Omental fat pad (tissue), 4 donors: ENCODE results near the gene TRIL. TPM values are rescaled to one million over a fixed set of nuclear protein-coding genes. Genes with fewer than 3 reads are reported as not detected.

Experiments
- ATAC-seq: fragments of 150-250 bp; one replicate; pipeline ENCODE4 v1.9.1; 2016; ENCODE audit warnings: mild to moderate bottlenecking, moderate library complexity; ENCODE audit not compliant: low FRiP score
- DNase-seq: peaks from one replicate; pipeline ENCODE4 v3.0.0-alpha.2; 2019; ENCODE audit warnings: low spot score
- CTCF ChIP-seq, 3 donors: fragments of 450-650 bp; IDR thresholded peaks; one replicate each; pipeline ENCODE4 v1.5.1; 2016 to 2017; ENCODE audit warnings: antibody characterized with exemption in 3 of 3, mild to moderate bottlenecking in 3 of 3, moderate library complexity in 2 of 3
- total RNA-seq, 4 donors: library from RNA; depleted of rRNA; stranded (reverse); fragments of >200 nt; gene quantifications; one replicate each; pipeline ENCODE4 v1.1.0, GENCODE V29; 2016

Gene TRIL
- total RNA-seq, 4 donors from 2014 or later = 0.84 to 15.1 (median 4.7) TPM

DNA sequence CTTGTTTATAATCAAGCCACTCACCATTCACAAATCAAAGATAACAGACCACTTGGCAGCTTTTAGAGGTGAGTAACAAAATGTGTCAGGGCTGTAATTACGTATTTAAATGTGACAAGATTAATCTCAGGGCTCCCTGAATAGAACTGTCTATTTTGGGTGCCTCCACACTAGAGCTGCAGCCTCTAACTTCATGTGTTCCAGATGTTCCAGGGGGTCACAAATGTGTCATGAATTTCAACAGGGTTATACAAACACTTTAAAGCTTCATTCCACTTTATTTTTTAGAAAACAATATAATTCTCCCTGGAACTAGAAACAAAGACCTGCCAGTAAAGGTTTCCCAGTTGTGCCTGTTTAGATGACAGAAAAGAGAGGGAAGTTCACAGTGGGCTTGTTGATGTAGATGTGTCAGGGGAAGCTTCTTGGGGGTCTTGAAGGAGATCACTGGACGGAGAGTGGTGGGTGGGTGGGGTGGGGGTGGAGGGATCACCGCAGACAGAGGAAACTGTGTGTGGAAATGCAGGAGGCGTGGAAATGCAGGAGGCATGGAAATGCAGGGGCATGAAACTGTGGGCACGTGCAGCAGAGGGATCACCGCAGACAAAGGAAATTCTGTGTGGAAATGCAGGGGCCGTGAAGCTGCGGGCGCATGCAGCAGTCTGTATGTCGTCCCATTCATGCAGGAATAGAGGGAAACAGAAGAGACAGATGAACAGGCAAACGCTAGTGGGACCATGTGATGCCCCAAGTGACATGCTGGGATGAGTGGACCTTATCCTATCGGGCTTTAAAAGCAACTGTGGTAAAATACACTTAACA lies 42.0 kb upstream of the TRIL start:
- TF ChIP-seq CTCF (IDR thresholded peaks at IDR 0.05) = no peak
- no peak for DNase-seq
- ATAC-seq = no peak

- DNase-seq (no peak), ATAC-seq (no peak)
- TF ChIP-seq CTCF (IDR thresholded peaks at IDR 0.05) = no peak
Observed at GRCh38 chr7:28999427-28999826, 41.3 kb upstream of the TRIL start.

DNA sequence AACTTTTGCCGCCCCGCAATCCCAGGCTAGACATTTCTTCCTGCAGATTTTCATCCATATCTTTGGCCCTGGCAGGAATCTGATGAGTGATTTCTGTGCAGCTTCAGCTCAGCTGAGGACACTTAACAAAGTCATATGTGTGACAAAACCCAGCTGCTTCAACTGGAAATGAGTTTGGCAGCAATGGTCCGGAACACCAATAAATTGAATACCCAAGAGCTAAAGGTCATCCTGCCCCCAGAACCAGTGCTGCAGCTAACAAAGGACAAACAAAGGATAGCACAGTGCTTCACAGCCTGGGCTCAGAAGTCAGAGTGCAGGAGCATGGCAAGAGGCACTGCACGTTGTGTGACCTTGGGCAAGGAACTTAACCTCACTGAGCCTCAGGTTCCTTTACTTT lies 40.0 kb upstream of the TRIL start:
- ATAC-seq = no peak
- DNase-seq = no peak
- no peak for TF ChIP-seq CTCF (IDR thresholded peaks at IDR 0.05)

- DNase-seq (no peak), ATAC-seq (no peak)
- TF ChIP-seq CTCF (IDR thresholded peaks at IDR 0.05) = no peak
Observed at GRCh38 chr7:28996836-28997235, 38.7 kb upstream of the TRIL start.

DNA sequence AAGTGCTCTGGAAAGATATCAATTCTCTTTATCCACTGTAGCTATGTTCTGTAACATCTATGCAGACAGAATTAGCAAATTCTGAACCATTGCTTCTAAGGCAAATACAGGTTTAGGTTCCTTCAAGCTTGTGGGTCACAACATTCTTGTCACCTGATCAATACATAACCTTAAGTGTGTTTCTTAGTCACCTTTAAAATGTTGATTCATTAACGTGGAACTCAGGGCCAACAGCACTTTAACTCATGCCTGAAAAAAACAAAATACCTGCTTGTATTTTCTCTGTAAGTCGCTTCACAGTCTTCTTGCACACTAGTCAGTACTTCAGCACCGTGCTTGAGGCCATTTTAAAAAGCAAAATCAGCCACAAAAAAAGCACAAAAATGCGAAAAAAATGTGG lies 35.2 kb upstream of the TRIL start:
- no peak for TF ChIP-seq CTCF (IDR thresholded peaks at IDR 0.05)
- DNase-seq (no peak), ATAC-seq (no peak)

DNA sequence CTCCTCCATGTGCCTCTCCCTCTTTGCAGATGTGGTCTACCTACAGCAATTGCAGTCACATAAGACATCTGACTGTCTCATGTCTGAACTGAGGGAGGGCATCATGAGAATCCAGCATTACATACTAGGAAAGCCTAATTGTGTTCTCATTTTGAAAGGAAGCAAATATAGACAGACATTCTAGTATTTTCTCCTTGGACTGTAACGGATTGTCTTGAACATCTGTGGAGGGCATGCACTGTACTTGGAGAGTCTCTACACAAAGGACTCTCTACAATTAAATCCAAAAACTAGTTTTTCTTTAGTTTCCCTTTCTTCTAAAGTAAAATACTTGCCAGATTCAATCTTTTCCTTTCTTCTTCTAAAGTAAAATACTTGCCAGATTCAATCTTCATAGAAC lies 34.7 kb upstream of the TRIL start:
- TF ChIP-seq CTCF (IDR thresholded peaks at IDR 0.05) = no peak
- DNase-seq (no peak), ATAC-seq (no peak)
